Measurements from ENCODE around the gene FAM151A. TPM values are rescaled to one million over a fixed set of nuclear protein-coding genes. Genes with fewer than 3 reads are reported as not detected.

The FAM151A gene
- total and polyA plus RNA-seq, 2 experiments from 2014 or later = 0.18 to 0.21 TPM

DNA sequence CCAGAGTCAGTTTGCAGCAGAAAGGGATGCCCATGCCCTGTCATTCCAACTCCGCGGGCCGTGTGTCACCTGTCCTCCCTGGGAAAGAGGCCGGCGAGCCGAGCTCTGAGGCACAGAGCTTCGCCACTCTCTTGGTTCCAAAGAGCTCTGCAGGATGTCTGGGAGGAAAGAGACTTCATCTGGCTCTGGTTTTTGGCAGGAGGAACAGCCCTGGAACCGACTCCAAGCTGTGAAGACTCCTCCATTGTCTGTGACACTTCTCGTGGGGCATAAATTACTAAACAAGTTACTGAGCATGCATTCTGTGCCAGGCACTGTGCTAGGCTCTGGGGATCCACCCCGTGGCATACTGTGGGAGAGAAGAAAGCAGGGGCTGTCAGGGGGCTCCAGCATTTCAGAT, 3.9 kb upstream of the FAM151A start:
- H3K4me1 ChIP-seq (ENCODE audit: low read depth) = no peaks in the 10 kb centered on the region
- H3K4me3 ChIP-seq = no peak overlapping the region
- H3K36me3 ChIP-seq = no peaks in the 10 kb centered on the region
- no peak overlapping the region for H3K27ac ChIP-seq
- no peaks in the 10 kb centered on the region for H3K9me3 ChIP-seq (ENCODE audit: low read depth)
- no peak for DNase-seq (ENCODE audit: low read depth in 1 of 2, low spot score in 1 of 2)
- TF ChIP-seq CTCF (IDR thresholded peaks at IDR 0.05; ENCODE audit: low read depth, low read length) = no peak
- no peaks in the 10 kb centered on the region for H3K27me3 ChIP-seq

GRCh38 chr1:54624466-54625464, 1.4 kb upstream of the FAM151A start:
- no peaks in the 10 kb centered on the region for H3K27me3 ChIP-seq
- TF ChIP-seq CTCF (IDR thresholded peaks at IDR 0.05; ENCODE audit: low read depth, low read length) = no peak
- no peaks in the 10 kb centered on the region for H3K36me3 ChIP-seq

GRCh38 chr1:54619749-54620148, 3.6 kb downstream of the FAM151A start:
- no peaks in the 10 kb centered on the region for H3K36me3 ChIP-seq
- TF ChIP-seq CTCF (IDR thresholded peaks at IDR 0.05; ENCODE audit: low read depth, low read length) = no peak
- H3K4me3 ChIP-seq = no peak overlapping the region
- H3K27me3 ChIP-seq = no peaks in the 10 kb centered on the region
- no peak overlapping the region for H3K27ac ChIP-seq
- no peaks in the 10 kb centered on the region for H3K9me3 ChIP-seq (ENCODE audit: low read depth)
- no peak for DNase-seq (ENCODE audit: low read depth in 1 of 2, low spot score in 1 of 2)
- no peaks in the 10 kb centered on the region for H3K4me1 ChIP-seq (ENCODE audit: low read depth)

More at GRCh38 chr1:54624466-54625464, 1.4 kb upstream of the FAM151A start:
- no peak for DNase-seq (ENCODE audit: low read depth in 1 of 2, low spot score in 1 of 2)
- H3K4me3 ChIP-seq = no peak overlapping the region
- no peaks in the 10 kb centered on the region for H3K4me1 ChIP-seq (ENCODE audit: low read depth)
- H3K9me3 ChIP-seq (ENCODE audit: low read depth) = no peaks in the 10 kb centered on the region
- no peak overlapping the region for H3K27ac ChIP-seq

- H3K9me3 ChIP-seq (ENCODE audit: low read depth) = no peaks in the 10 kb centered on the region
- TF ChIP-seq CTCF (IDR thresholded peaks at IDR 0.05; ENCODE audit: low read depth, low read length) = no peak
Measured at GRCh38 chr1:54615531-54616279, 7.6 kb downstream of the FAM151A start.

GRCh38 chr1:54614563-54614962, 8.8 kb downstream of the FAM151A start:
- no peak for DNase-seq (ENCODE audit: low read depth in 1 of 2, low spot score in 1 of 2)
- Histone ChIP-seq H3K27ac (no peak overlapping the region), H3K27me3 (no peaks in the 10 kb centered on the region), H3K9me3 (ENCODE audit: low read depth) (no peaks in the 10 kb centered on the region), H3K4me1 (ENCODE audit: low read depth) (no peaks in the 10 kb centered on the region), H3K36me3 (no peaks in the 10 kb centered on the region), H3K4me3 (no peak overlapping the region)
- no peak for TF ChIP-seq CTCF (IDR thresholded peaks at IDR 0.05; ENCODE audit: low read depth, low read length)

More at GRCh38 chr1:54615531-54616279, 7.6 kb downstream of the FAM151A start:
- no peak for DNase-seq (ENCODE audit: low read depth in 1 of 2, low spot score in 1 of 2)
- no peak overlapping the region for H3K4me3 ChIP-seq
- no peaks in the 10 kb centered on the region for H3K27me3 ChIP-seq
- H3K4me1 ChIP-seq (ENCODE audit: low read depth) = no peaks in the 10 kb centered on the region
- no peaks in the 10 kb centered on the region for H3K36me3 ChIP-seq
- no peak overlapping the region for H3K27ac ChIP-seq
